GM12891 (cell line): ENCODE data around the gene UQCRQ.

Experiments used
- POLR2A ChIP-seq: IDR thresholded peaks from 2 replicates; pipeline ENCODE4 v1.6.1; 2011; ENCODE audit warnings: low read depth, low read length, control low read depth
- POLR2AphosphoS5 ChIP-seq: IDR thresholded peaks from 2 replicates; pipeline ENCODE4 v1.6.1; 2011; ENCODE audit warnings: low read depth, low read length, control low read depth

- no peak for TF ChIP-seq POLR2AphosphoS5
- no peak for TF ChIP-seq POLR2A
These were observed 10.4 kb upstream of the UQCRQ start for GRCh38 chr5:132856011-132856410.
